Measurements from ENCODE around the gene FAM209B.
"Not testable (repeated sequence)": the region's sequence is repeated elsewhere in the genome, so short reads cannot be mapped to it uniquely, and the experiment has no call there.

The FAM209B gene

DNA sequence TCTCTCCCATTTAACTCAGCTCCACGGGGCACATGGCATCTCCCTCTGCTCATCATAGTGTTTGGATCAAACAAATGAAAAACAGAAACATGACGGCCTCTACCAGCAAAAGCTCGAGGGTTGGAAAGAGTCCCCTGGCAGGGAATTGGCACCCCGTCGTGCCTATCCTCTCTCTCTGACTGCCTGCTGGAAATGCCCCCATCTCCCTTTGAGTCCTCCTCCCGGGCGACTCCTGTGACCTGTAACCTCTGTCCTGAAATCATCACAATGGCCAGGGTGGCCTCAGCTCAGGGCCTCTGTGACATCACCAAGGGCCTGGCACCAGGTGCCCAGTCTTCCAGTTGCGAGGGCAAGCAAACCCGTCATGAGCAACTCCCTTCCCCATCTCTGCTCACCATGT, at the start of gene FAM209B:
Gene FAM209B (plus strand): TSS at position 301 of the 400 bp plus-strand sequence. CDS start 96 bp downstream, at position 397.
- DNase-seq (ENCODE audit: low read depth) = not testable (repeated sequence)

GRCh38 chr20:56483970-56484369, 49.1 kb upstream of the FAM209B start:
- DNase-seq (ENCODE audit: low read depth) = no peak

- DNase-seq (ENCODE audit: low read depth) = no peak
These were observed 45.8 kb upstream of the FAM209B start for GRCh38 chr20:56487216-56487615.

DNA sequence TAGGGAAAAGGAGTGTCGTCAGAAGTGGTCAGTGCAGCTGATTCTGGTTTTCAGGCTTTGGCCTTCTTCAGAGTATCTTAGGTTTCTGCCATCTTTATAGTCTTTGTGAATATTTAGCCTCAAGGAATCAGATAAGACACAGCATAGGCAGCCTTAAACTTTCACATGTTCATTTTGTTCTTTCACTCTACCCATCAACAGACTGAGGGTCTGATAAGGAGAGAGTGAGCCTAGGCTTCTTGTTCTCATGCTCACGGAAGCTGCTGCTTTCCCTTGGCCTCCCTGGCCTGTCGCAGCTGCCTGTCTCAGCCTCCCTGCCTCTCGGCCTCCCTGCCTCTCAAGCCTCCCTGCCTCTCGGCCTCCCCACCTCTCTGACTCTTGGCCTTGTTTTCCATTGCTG, 44.5 kb upstream of the FAM209B start:
- no peak for DNase-seq (ENCODE audit: low read depth)

DNA sequence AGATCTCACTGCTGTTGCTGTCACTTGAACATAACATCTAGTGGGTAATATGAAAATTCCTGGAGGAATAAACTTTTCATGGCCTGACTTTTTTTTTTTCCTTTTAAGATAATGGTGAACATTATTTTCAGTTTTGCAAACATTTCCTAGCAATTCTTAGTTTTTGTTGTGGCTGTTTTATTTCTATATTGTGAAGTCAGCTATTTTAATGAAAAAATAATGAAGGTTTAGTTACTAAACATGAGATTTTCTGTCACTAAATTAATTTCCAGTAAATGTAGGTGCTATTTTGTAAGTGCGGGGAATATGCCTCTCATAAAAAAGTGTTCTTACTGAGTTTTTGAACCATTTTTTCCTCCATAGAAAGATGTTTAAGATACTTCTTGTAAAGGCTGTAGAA, 31.9 kb upstream of the FAM209B start:
- DNase-seq (ENCODE audit: low read depth) = no peak

- no peak for DNase-seq (ENCODE audit: low read depth)
These were observed 29.1 kb upstream of the FAM209B start for GRCh38 chr20:56503916-56504315.

DNA sequence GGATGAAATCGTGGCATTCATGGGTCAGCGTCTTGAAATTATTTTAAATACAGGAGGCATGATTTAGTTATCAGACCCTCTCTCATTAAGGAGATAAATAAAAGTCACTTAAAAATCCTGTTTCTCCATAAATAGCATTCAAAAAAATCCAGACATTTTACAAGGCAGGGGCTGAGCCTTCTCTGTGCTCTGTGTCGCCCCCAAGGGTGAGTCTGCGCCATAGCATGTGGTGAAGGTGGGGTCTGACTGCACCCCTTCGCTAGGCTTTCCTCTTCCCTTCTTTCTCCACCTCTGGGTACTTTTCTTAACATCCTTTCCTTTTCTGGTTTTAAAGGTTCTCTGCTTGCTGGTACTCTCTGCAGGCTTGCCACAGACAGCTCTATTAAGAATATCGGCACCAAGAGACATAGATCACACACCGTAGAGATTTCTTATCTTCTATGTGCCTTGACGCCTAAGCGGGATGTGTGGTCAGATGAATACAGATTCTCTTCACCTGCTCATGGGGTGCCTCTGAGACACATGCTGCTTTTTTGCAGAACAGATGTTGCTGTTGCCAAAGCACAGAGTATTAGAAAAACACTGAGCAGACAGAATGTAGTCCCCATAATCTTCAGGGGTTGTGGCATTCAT, 28.6 kb upstream of the FAM209B start:
- no peak for DNase-seq (ENCODE audit: low read depth)

DNA sequence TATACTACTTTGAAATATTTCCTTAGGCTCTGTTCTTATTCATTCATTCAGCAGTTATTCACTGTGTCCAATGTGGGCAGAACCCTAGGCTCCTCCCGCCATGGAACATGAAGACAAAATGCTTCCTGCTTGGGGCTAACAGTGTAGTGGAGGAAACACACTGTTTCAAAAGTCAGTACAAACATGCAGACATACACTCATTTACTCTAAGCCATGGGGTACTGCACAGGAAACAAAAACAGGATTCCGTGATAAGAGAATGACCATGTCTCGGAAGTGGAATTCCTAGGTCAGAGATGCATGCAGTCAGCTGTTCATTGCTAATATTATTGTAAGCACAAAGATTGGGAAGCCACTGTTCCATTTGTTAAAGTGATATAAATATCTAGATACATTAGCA, 26.9 kb upstream of the FAM209B start:
- no peak for DNase-seq (ENCODE audit: low read depth)

DNA sequence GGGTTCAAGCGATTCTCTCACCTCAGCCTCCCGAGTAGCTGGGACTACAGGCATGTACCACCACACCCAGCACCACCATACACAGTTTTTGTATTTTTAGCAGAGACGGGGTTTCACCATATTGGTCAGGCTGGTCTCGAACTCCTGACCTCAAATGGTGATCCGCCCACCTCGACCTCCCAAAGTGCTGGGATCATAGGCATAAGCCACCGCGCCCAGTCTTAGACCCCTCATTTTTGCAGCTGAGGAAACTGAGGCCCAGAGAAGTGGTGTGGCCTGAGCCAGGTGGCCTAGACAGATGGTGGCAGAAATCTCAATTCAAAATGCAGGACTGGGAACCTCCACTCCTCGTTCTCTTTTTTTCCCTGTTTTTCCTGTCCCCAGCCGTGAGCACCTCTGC, 21.1 kb upstream of the FAM209B start:
- DNase-seq (ENCODE audit: low read depth) = no peak

DNA sequence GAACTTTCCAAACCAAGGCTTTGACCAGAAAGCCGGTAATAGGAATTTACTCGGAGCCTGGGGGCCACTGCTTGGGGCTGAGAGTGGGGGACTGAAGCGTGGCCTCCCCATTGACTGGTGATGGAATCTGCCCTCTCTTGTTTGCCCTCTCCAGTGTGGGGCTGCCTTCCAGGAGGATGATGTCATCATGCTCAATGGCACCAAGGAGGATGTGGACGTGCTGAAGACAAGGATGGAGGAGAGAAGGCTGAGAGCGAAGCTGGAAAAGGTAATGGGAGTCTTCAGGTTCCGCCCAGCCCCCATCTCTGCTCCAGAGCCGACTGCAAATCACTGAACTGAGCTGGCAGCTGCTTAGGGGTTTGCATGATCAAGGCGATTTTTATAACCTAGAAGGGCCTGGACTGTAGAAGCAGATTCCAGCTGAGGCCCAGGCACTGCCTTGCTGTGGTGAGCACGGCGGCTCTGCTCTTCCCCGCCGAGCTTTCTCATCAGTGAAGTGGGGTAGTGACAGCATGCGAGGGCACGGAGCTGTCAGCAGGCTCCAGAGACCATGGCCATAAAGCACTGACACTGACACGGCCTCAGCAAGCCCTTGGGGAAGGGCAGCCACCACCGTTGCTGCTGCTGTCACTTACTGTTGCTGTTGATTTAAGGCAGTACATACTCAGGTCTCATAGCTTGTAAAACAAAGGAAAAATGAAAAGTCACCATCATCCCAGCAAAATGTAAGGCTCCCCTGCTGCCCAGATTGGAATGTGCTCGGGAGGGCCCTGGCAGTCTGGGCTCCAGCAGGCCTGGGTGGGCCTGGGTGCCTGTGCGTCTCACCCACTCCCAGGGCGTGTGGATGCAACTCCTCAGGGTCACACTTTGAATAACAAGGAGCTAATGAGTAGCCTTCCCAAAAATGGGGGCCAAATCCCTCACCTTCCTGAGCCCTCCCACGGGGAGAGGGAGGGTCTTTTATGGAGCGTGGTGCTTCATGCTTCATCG, 19.6 kb upstream of the FAM209B start:
- DNase-seq (ENCODE audit: low read depth) = no peak

DNA sequence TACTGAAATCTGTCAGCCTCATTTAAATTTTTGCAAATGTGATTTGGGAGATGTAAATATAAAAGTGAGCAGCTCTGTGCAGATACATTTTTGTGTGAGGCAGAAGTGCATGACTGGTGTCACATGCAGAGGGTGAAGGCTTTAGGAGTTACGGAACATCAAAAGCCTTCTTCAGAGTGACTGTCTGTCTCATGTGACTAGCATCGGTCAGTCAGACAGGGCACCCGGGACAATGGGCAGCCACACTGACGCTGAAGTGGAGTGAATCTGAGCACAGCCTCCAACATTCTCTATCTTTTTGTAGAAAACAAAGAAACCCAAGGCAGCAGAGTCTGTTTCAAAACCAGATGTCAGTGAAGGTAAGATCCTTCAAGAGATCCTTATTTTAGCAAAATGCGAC, 16.4 kb upstream of the FAM209B start:
- DNase-seq (ENCODE audit: low read depth) = no peak

DNA sequence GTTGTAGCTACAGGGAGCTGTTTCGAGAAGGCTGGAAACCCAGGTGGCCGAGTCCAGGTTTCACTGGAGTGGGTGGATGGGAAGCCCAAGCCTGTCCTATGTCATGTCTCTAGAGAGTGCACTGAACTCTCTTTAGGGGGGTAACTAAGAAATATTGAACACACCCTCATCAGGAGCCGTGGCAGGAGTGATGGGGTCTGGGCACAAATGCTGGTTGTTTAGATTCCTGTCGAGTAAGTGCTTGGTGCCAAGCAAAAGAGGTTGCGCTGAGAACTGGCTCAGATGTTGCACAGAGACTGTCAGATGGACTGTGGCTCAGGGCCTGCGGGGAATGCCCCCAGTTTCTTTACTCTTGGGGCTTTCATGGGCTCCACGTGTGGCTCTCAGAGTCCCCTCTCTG, 15.8 kb upstream of the FAM209B start:
- no peak for DNase-seq (ENCODE audit: low read depth)

DNA sequence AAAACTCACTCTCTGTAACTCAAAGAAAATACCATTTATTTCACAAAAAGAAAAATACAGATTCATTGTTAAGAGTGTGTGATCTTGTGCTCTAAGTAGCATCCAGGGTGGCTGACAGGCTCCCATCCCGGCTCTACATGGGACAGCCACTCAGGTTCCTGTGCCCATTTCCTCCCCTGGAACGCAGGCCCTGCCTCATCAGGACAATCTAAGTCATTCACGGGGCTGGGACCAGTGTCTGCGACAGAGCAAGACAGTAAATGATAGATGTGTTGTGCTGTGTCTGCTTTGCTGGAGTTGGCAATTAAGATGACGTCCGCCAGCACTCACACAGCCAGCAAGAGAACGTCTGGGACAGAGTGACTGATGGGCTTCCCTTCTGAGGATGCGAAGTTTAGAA, 15.4 kb upstream of the FAM209B start:
- no peak for DNase-seq (ENCODE audit: low read depth)

DNA sequence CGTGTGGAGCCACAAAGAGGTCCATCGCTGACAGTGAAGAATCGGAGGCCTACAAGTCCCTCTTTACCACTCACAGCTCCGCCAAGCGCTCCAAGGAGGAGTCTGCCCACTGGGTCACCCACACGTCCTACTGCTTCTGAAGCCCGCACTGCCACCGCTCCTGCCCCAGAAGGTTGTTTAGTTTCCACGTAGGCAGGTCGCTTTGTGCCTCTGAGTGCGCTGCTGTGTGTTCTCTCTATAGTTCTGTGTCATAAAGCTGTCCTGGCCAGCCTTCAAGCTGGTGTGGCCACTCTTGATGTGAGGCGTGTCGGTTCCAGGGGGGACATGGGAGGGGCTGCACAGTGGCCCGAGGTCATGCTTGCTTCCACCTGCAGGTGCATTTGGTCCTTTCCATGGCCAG, 14.9 kb upstream of the FAM209B start:
- no peak for DNase-seq (ENCODE audit: low read depth)

DNA sequence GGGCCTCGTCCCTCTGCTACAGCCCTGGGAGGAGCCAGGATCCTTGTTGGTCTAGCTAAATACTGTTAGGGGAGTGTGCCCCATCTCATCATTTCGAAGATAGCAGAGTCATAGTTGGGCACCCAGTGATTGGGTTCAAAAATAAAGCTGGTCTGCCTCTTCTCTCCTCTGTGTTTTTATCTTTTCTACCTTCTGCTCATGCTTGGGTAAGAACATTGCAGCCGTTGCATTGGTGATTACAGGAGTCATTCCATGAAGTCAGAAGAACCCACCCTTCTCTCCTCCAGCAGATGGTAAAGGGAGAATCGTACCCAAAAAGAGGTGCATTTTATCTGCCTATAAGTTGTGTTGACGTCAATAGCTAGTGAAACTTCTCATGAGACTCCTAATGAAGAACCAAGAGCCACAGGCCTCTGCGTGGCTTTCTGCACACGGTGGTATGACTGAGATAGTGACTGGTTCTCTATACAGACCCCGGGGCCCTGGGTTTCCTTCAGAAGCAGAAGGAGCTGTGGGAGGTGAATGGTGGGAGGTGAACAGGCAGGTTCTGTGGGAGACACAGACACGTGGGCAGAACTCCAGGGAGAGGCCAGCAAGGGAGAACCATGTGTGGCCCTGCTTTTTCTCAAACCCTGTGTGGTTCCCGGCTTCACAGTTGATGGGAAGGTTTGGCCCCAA, 14.2 kb upstream of the FAM209B start:
- DNase-seq (ENCODE audit: low read depth) = no peak

GRCh38 chr20:56519551-56519950, 13.5 kb upstream of the FAM209B start:
- no peak for DNase-seq (ENCODE audit: low read depth)

DNA sequence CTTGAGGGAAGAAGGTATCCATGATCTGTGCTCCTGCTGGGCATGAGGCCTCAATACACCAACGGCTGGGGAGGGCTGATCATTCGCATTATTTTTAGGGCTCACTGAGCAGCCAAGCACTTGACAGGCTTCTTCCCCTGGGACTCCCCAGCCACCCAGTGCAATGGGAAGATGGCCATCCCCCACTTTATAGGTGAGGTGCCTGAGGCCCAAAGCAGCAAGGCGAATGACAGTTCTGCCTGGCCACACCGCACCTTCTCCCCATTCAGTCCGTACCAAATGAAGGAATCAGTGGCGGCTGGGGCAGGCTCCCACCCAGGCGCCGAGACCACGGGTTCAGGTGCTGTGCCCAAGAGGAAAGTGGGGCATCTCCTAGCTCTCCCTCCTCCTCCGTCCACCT, 12.9 kb upstream of the FAM209B start:
- no peak for DNase-seq (ENCODE audit: low read depth)

GRCh38 chr20:56520746-56521354, 12.2 kb upstream of the FAM209B start:
- not testable (repeated sequence) for DNase-seq (ENCODE audit: low read depth)

- DNase-seq (ENCODE audit: low read depth) = no peak
These were observed 10.7 kb upstream of the FAM209B start for GRCh38 chr20:56522311-56522710.

GRCh38 chr20:56524444-56524843, 8.6 kb upstream of the FAM209B start, which contains the start of gene FAM209A:
Gene FAM209A (plus strand): TSS chr20:56524744. CDS start chr20:56524809, 65 bp downstream.
- DNase-seq (ENCODE audit: low read depth) = not testable (repeated sequence)

DNA sequence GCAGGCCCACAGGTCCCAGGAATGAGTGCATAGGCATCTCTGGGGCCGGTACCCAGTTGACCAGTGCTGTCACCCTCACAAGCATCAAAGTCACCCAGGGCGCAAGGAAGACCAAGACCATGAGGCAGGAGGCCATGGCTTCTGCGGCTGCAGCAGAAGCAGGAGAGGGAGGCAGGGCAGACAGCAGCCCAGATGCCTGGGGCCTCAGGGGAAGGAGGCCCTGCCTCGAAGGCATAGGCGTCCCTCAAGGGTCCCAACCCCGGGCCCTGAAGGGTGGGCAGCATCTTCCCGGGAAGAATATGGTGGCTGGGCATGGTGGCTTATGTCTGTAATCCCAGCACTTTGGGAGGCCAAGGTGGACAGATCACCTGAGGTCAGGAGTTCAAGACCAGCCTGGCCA, 5.5 kb upstream of the FAM209B start:
- DNase-seq (ENCODE audit: low read depth) = no peak

DNA sequence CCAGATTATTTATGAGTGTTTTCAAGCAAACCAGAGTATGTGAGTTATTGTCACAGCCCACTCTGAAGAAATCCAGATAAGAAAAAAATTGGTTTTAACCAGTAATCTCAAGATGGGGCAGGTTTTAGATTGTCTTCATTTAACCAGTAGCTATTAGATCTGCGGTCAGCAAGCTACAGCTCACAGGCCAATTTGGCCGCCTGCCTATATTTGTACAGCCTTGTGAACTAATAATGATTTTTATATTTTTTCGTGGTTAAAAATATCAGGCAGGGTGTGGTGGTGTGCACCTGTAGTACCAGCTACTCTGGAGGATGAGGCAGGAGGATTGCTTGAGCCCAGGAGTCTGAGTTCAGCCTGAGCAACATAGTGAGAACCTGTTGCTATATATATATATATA, 5.0 kb downstream of the FAM209B start:
- DNase-seq (ENCODE audit: low read depth) = no peak

All from HS-27A (cell line).